Bronchial epithelial cell (primary cell): Measurements from ENCODE around the gene PRRT2. TPM values are rescaled to one million over a fixed set of nuclear protein-coding genes. Genes with fewer than 3 reads are reported as not detected.
"Not testable (repeated sequence)": the region's sequence is repeated elsewhere in the genome, so short reads cannot be mapped to it uniquely, and the experiment has no call there.

Source experiments
- DNase-seq: peaks from one replicate; pipeline ENCODE4 v3.0.0-alpha.2; 2010; ENCODE audit warnings: low read depth
- FAIRE-seq: peaks from 2 replicates; lab custom pipeline; 2011; peaks lifted over from hg19 to GRCh38; lab: Jason Lieb, UNC
- H3K27me3 ChIP-seq: 2 replicates; pipeline ENCODE4 v1.5.1; 2011; ENCODE audit warnings: low read length; ENCODE audit not compliant: control insufficient read depth, insufficient read depth
- H3K36me3 ChIP-seq: 2 replicates; pipeline ENCODE4 v1.5.1; 2011; ENCODE audit warnings: low read length; ENCODE audit not compliant: control insufficient read depth, insufficient read depth
- H3K4me3 ChIP-seq: 2 replicates; pipeline ENCODE4 v1.5.1; 2011; ENCODE audit warnings: mild to moderate bottlenecking, low read depth, low read length, control low read depth
- CTCF ChIP-seq: IDR thresholded peaks from 2 replicates; pipeline ENCODE4 v1.5.1; 2011; ENCODE audit warnings: mild to moderate bottlenecking, moderate library complexity, low read length, control low read depth, inconsistent platforms; ENCODE audit not compliant: insufficient read depth, severe bottlenecking
- total RNA-seq: library from RNA; depleted of rRNA; stranded (reverse); fragments of >200 nt; gene quantifications from 2 replicates; pipeline ENCODE4 v1.2.1, GENCODE V29; 2014

Gene PRRT2
- total RNA-seq, 1 donor from 2014 or later: not detected

GRCh38 chr16:29779474-29779873 is 32.5 kb upstream of the PRRT2 start:
- Histone ChIP-seq H3K4me3 (no peak overlapping the region), H3K27me3 (no peaks in the 10 kb centered on the region), H3K36me3 (no peaks in the 10 kb centered on the region)
- DNase-seq (peak; percentile 52), FAIRE-seq (no peak)
- TF ChIP-seq CTCF: no peak

DNA sequence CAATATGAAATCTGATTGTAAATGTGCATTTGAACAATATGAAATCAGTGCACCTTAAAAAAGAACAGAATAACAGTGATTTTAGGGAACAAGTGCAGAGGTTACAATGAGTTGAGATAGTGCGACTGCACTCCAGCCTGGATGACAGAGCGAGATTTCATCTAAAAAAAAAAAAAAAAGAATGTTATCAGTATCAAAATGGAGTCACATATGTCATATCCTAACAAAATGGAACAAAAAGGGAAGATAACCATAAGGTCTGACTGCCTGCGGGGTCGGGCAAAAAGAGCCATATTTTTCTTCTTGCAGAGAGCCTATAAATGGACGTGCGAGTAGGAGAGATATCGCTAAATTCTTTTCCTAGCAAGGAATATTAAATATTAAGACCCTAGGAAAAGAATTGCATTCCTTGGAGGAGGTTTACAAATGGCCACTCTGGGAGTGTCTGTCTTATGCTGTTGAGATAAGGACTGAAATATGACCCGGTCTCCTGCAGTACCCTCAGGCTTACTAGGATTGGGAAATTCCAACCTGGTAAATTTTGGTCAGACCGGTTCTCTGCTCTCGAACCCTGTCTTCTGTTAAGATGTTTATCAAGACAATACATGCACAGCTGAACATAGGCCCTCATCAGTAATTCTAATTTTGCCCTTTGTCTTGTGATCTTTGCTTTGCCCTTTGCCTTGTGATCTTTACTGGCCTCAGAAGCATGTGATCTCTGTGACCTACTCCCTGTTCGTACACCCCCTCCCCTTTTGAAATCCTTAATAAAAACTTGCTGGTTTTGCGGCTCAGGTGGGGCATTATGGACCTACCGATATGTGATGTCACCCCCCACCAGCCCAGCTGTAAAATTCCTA is 28.7 kb upstream of the PRRT2 start:
- not testable (repeated sequence) for H3K27me3 ChIP-seq, H3K36me3 ChIP-seq, FAIRE-seq, H3K4me3 ChIP-seq
- DNase-seq: peak; percentile 71

- Histone ChIP-seq H3K4me3 (no peak overlapping the region), H3K36me3 (no peaks in the 10 kb centered on the region), H3K27me3 (no peaks in the 10 kb centered on the region)
- no peak for TF ChIP-seq CTCF
- FAIRE-seq: no peak
- peak; percentile 83 for DNase-seq
Observed at GRCh38 chr16:29784157-29784556, 27.8 kb upstream of the PRRT2 start.

- DNase-seq (no peak), FAIRE-seq (no peak)
- H3K4me3 ChIP-seq: no peak overlapping the region
- TF ChIP-seq CTCF: peak; percentile 75
- H3K36me3 ChIP-seq: no peaks in the 10 kb centered on the region
- H3K27me3 ChIP-seq: no peaks in the 10 kb centered on the region
Observed at GRCh38 chr16:29784901-29785500, 27.0 kb upstream of the PRRT2 start.

DNA sequence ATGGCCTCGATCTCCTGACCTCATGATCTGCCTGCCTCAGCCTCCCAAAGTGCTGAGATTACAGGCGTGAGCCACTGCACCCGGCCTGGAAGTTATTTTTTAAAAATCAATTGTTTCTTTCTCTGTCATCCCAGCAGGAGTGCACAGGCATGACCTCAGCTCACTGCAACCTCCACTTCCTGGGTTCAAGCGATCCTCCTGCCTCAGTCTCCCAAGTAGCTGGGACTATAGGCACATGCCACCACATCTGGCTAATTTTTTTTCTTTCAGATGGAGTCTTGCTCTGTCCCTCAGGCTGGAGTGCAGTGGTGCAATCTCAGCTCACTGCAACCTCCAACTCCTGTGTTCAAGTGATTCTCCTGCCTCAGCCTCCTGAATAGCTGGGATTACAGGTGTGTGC is 24.8 kb upstream of the PRRT2 start:
- not testable (repeated sequence) for DNase-seq, H3K4me3 ChIP-seq, H3K36me3 ChIP-seq, H3K27me3 ChIP-seq, FAIRE-seq

DNA sequence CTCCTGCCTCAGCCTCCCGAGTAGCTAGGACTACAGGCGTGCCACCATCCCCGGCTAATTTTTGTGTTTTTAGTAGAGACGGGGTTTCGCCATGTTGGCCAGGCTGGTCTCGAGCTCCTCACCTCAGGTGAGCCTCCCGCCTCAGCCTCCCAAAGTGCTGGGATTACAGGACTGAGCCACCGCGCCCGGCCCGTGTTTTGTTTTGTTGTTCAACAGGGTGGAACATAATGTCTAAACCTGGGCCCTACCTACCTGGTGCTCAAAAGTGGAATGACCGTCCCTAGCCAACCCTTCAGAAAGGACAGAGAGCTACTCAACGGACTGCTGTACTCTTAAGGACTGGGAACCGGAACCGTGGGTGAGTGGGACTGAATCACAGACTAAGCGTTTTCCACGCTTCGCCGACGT is 22.2 kb upstream of the PRRT2 start:
- Histone ChIP-seq H3K27me3 (no peaks in the 10 kb centered on the region), H3K4me3 (peak overlapping the region; percentile 98), H3K36me3 (no peaks in the 10 kb centered on the region)
- DNase-seq: no peak
- FAIRE-seq: no peak
- no peak for TF ChIP-seq CTCF
